Measurements from ENCODE around the gene ADAMTS17. TPM values are rescaled to one million over a fixed set of nuclear protein-coding genes. Genes with fewer than 3 reads are reported as not detected.

Gene ADAMTS17
- total RNA-seq, 1 experiment from 2014 or later: 4.2 TPM

- Histone ChIP-seq H4K20me1 (ENCODE audit: insufficient read depth) (no peaks in the 10 kb centered on the region), H3K4me3 (replicated peaks in 1 of 2; ENCODE audit: low read depth in 1 of 2, low read length in 2 of 2) (no peak overlapping the region), H2AFZ (ENCODE audit: low read depth, low read length, poor library complexity, severe bottlenecking) (no peak overlapping the region), H3K9me3 (ENCODE audit: control insufficient read depth in 1 of 2, insufficient read depth in 1 of 2, low read depth in 1 of 2, low read length in 2 of 2) (no peaks in the 10 kb centered on the region), H3K4me2 (ENCODE audit: low read length) (no peak overlapping the region), H3K4me1 (ENCODE audit: control insufficient read depth in 1 of 2, insufficient read depth in 2 of 2, low read length in 2 of 2) (peaks cover 18 to 22% of the 10 kb centered on the region in 2 experiments), H3K79me2 (ENCODE audit: insufficient read depth, low read length) (no peaks in the 10 kb centered on the region), H3K27me3 (ENCODE audit: insufficient read depth, low read length) (no peaks in the 10 kb centered on the region), H3K27ac (ENCODE audit: low read depth, low read length) (no peak overlapping the region), H3K9ac (ENCODE audit: low read length) (no peak overlapping the region), H3K9me2 (ENCODE audit: insufficient read depth) (no peaks in the 10 kb centered on the region), H3K36me3 (ENCODE audit: control insufficient read depth in 1 of 2, insufficient read depth in 2 of 2, low read length in 2 of 2) (no peaks in the 10 kb centered on the region)
- TF ChIP-seq ZNF274 (IDR thresholded peaks at IDR 0.05; ENCODE audit: low read depth, low read length) (no peak), CBX3 (IDR thresholded peaks at IDR 0.05; ENCODE audit: low read depth) (no peak), ZFX (IDR thresholded peaks at IDR 0.05) (no peak), ELF1 (IDR thresholded peaks at IDR 0.05; ENCODE audit: borderline replicate concordance, low read depth) (no peak), YY1 (IDR thresholded peaks at IDR 0.05; ENCODE audit: extremely low read depth, insufficient replicate concordance, low read depth, low read length) (no peak), CEBPB (IDR thresholded peaks at IDR 0.05; ENCODE audit: low read depth) (no peak), EGR1 (IDR thresholded peaks at IDR 0.05; ENCODE audit: low read depth) (no peak), POLR2A (IDR thresholded peaks at IDR 0.05; ENCODE audit: borderline replicate concordance, extremely low read depth, insufficient read depth, insufficient read length) (no peak), MAX (IDR thresholded peaks at IDR 0.05) (no peak), CTCF (IDR thresholded peaks at IDR 0.05 in 2 of 3, conservative IDR thresholded peaks at IDR 0.05 in 1 of 3; ENCODE audit: borderline replicate concordance in 1 of 3, insufficient read depth in 1 of 3, low read depth in 2 of 3, low read length in 2 of 3) (no peak), EZH2 (IDR thresholded peaks at IDR 0.05) (no peak), SIN3A (IDR thresholded peaks at IDR 0.05; ENCODE audit: low read depth) (no peak), RAD21 (IDR thresholded peaks at IDR 0.05; ENCODE audit: low read depth) (no peak)
- intact Hi-C loops (cut with micrococcal nuclease): no loop called here
- ATAC-seq (no peak), DNase-seq (ENCODE audit: low read depth, low spot score) (no peak)
- CTCF ChIA-PET: no interaction called here
- RAD21 ChIA-PET (ENCODE audit: low non-redundant PET in 1 of 2, low total read pairs in 2 of 2, uncharacterized antibody in 2 of 2, unreplicated experiment in 2 of 2): no interaction called here
- POLR2A ChIA-PET: no interaction called here
- no TSS peak for BruUV-seq (replicated peaks)
Observed at GRCh38 chr15:100108346-100108745, 233.4 kb downstream of the ADAMTS17 start.

Data from HCT116 (cell line).